Measurements from ENCODE around the gene RAB3A.
A peak's percentile ranks its signal among the peaks of the same experiment; 100 is the strongest.

RAB3A gene

GRCh38 chr19:18196511-18196845, 7.4 kb downstream of the RAB3A start:
- no peak for DNase-seq

- no peak for DNase-seq
These were observed 9.1 kb downstream of the RAB3A start for GRCh38 chr19:18194554-18195238.

- DNase-seq = no peak
These were observed 9.7 kb downstream of the RAB3A start for GRCh38 chr19:18194181-18194530.

GRCh38 chr19:18193388-18194180, 10.3 kb downstream of the RAB3A start:
- DNase-seq = no peak

- DNase-seq = peak; percentile 99 to 100
These were observed 11.0 kb downstream of the RAB3A start, which contains the start of gene MPV17L2 for GRCh38 chr19:18192673-18193387. TSS of gene MPV17L2 (plus strand) at chr19:18193218. CDS start at chr19:18193282, 64 bp downstream.

- DNase-seq = no peak
These were observed 12.2 kb downstream of the RAB3A start for GRCh38 chr19:18191640-18192062.

- no peak for DNase-seq
These were observed 13.6 kb downstream of the RAB3A start for GRCh38 chr19:18190278-18190677.

- DNase-seq = no peak
These were observed 18.3 kb downstream of the RAB3A start for GRCh38 chr19:18185538-18185937.

GRCh38 chr19:18183529-18183928, 20.3 kb downstream of the RAB3A start:
- DNase-seq = no peak

GRCh38 chr19:18179957-18180356, 23.9 kb downstream of the RAB3A start:
- DNase-seq = no peak

- peak; percentile 39 to 57 for DNase-seq
These were observed 27.2 kb downstream of the RAB3A start for GRCh38 chr19:18176367-18177310.

- no peak for DNase-seq
These were observed 28.9 kb downstream of the RAB3A start for GRCh38 chr19:18174983-18175382.

GRCh38 chr19:18173572-18174288, 30.1 kb downstream of the RAB3A start, which contains the start of gene IFI30:
TSS of gene IFI30 (plus strand) at chr19:18173813. CDS start at chr19:18173842, 29 bp downstream.
- DNase-seq = peak; percentile 77 to 83

- DNase-seq = peak; percentile 81 to 88
These were observed 30.7 kb downstream of the RAB3A start for GRCh38 chr19:18173054-18173571.

- DNase-seq = no peak
These were observed 31.4 kb downstream of the RAB3A start for GRCh38 chr19:18172331-18173053.

- DNase-seq = no peak
These were observed 32.1 kb downstream of the RAB3A start for GRCh38 chr19:18171605-18172327.

GRCh38 chr19:18170714-18171255, 33.1 kb downstream of the RAB3A start:
- DNase-seq = peak; percentile 76 to 85

GRCh38 chr19:18168673-18169381, 35.0 kb downstream of the RAB3A start:
- no peak for DNase-seq
